ENCODE results near the gene SCUBE3. TPM values are rescaled to one million over a fixed set of nuclear protein-coding genes. Genes with fewer than 3 reads are reported as not detected.

The SCUBE3 gene
- total RNA-seq, 2 experiments from 2014 or later, result 0.02 TPM; not detected in 1

DNA sequence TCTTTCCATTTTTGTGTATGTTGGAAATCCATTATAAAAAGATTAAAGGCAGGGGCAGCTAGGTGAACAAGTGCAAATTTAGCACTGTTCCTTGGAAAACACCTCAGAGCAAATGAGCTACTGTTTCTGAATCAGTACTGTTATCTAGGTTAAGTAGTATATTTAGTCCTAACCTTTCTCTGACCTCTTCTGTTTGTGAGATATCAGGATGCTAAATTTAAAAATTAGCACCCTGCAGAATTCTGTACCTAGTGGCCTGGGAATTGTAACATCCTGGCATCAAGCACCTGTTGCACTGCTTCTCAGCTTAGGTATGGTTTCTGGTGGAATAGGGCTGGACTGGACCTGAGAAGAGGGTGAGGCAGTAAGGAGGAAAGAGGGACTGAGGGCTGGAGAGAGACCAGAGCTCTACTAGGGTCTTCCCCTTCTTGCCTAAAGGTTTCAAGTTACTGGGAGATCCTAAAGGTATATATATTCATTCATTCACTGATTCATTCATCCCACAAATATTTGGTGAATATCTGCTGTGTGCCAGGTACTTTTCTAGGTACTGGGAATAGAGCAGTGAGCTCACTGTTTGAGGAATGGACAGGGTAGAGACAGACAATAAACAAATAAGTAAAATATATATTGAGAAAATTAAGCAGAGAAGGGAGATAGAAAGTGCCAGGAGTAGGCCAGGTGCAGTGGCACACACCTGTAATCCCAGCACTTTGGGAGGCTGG lies 51.0 kb downstream of the SCUBE3 start:
- no peak for DNase-seq
- H3K4me3 Mint-ChIP-seq, result no peak overlapping the region
- no peaks in the 10 kb centered on the region for H3K9me3 Mint-ChIP-seq
- H3K4me1 Mint-ChIP-seq (ENCODE audit: low read depth), result peaks cover 55% of the 10 kb centered on the region
- no peak overlapping the region for H3K27ac Mint-ChIP-seq
- CTCF ChIA-PET, result interaction anchor here (0.6 kb wide), 1 partner anchor 109 kb away, joined by 3 read pairs; no protein-coding TSS in a partner anchor
- H3K36me3 Mint-ChIP-seq, result peaks cover 2% of the 10 kb centered on the region
- H3K27me3 Mint-ChIP-seq, result no peaks in the 10 kb centered on the region
- POLR2A ChIA-PET, result no interaction called here
- intact Hi-C loops (cut with micrococcal nuclease), result no loop called here

- Mint-ChIP-seq H3K4me1 (ENCODE audit: low read depth) (peaks cover 49% of the 10 kb centered on the region), H3K27ac (no peak overlapping the region)
Measured at GRCh38 chr6:35265523-35265922, 51.8 kb downstream of the SCUBE3 start.

DNA sequence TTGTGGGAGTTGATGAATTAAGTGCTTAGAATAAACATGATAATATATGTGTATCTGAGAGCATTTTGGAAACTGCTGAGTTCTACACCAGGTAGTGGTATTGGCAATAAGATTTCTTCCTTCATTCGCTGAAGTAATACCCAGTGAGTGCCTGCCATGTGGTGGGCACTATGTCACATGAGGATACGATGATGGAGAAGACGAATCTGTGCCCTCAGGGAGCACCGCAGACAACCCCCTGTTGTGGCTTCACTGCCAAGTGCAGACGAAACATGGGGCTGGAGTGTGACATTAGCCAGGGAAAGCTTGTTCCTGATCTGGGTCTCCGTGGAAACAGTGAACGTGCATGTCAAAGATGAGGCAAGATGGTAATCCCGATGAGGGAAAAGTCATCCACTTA lies 53.7 kb downstream of the SCUBE3 start:
- Mint-ChIP-seq H3K36me3 (peaks cover 2% of the 10 kb centered on the region), H3K4me3 (no peak overlapping the region), H3K27ac (no peak overlapping the region), H3K27me3 (no peaks in the 10 kb centered on the region), H3K9me3 (no peaks in the 10 kb centered on the region), H3K4me1 (ENCODE audit: low read depth) (peaks cover 34% of the 10 kb centered on the region)
- CTCF ChIA-PET, result interaction anchor here (1.0 kb wide), 1 partner anchor 26 kb away, joined by 4 read pairs; no protein-coding TSS in a partner anchor
- POLR2A ChIA-PET, result no interaction called here
- intact Hi-C loops (cut with micrococcal nuclease), result no loop called here
- no peak for DNase-seq

More at GRCh38 chr6:35265523-35265922, 51.8 kb downstream of the SCUBE3 start:
- POLR2A ChIA-PET, result no interaction called here
- DNase-seq, result no peak
- Mint-ChIP-seq H3K9me3 (no peaks in the 10 kb centered on the region), H3K36me3 (peaks cover 2% of the 10 kb centered on the region), H3K4me3 (no peak overlapping the region), H3K27me3 (no peaks in the 10 kb centered on the region)
- CTCF ChIA-PET, result no interaction called here
- intact Hi-C loops (cut with micrococcal nuclease), result no loop called here

GRCh38 chr6:35267897-35268296 lies 54.1 kb downstream of the SCUBE3 start:
- H3K36me3 Mint-ChIP-seq, result peaks cover 2% of the 10 kb centered on the region
- no peaks in the 10 kb centered on the region for H3K9me3 Mint-ChIP-seq
- intact Hi-C loops (cut with micrococcal nuclease), result no loop called here
- no peak overlapping the region for H3K4me3 Mint-ChIP-seq
- no peak overlapping the region for H3K27ac Mint-ChIP-seq
- ChIA-PET CTCF (interaction anchor here (1.0 kb wide), 1 partner anchor 27 kb away, joined by 4 read pairs; no protein-coding TSS in a partner anchor), POLR2A (interaction anchor here (1.5 kb wide), 1 partner anchor 8 kb away, joined by 3 read pairs; the partner anchor contains the start of gene ZNF76)
- peaks cover 29% of the 10 kb centered on the region for H3K4me1 Mint-ChIP-seq (ENCODE audit: low read depth)
- no peaks in the 10 kb centered on the region for H3K27me3 Mint-ChIP-seq
- DNase-seq, result no peak

- POLR2A ChIA-PET, result no interaction called here
- Mint-ChIP-seq H3K4me1 (ENCODE audit: low read depth) (peaks cover 7% of the 10 kb centered on the region), H3K4me3 (no peak overlapping the region), H3K36me3 (peaks cover 2% of the 10 kb centered on the region), H3K27me3 (no peaks in the 10 kb centered on the region), H3K9me3 (no peaks in the 10 kb centered on the region), H3K27ac (no peak overlapping the region)
- CTCF ChIA-PET, result interaction anchor here (0.6 kb wide), 1 partner anchor 770 kb away, joined by 3 read pairs; no protein-coding TSS in a partner anchor
- no peak for DNase-seq
- intact Hi-C loops (cut with micrococcal nuclease), result no loop called here
Measured at GRCh38 chr6:35272005-35272404, 58.2 kb downstream of the SCUBE3 start.

DNA sequence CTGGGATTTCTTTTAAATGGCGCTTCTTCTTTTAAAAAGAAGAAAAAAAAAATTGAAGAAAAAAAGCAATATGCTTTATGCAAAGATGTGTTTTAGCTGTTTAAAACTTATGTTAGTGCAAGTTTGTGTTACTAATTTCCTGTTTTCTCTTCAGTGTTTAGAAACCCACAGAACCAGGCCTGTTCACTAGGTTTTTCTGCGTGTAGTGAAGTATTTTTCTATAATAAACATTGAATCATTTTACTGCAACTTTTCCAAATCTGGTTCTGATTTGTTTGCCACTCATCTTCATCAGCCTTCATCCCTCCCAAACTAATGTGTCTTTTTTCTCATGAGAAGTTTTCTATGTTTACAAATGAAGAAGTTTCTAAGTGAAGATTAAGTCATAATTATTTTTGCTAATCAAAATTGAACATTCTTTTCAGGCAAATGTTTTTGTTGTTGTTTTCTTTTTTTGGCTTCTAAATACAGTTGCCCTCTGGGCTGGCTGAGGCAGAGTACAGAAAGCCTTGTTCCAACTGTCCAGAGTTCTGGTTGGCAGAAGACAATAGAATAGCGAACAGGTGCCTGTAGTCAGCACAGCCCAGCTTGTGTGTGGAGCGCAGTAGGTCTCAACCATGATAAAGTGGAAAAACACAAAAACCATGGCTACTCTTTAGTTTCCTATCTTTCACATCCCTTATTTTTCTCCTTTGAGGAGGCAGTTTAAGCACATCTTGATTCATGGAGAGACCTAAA lies 60.2 kb downstream of the SCUBE3 start:
- CTCF ChIA-PET, result no interaction called here

DNA sequence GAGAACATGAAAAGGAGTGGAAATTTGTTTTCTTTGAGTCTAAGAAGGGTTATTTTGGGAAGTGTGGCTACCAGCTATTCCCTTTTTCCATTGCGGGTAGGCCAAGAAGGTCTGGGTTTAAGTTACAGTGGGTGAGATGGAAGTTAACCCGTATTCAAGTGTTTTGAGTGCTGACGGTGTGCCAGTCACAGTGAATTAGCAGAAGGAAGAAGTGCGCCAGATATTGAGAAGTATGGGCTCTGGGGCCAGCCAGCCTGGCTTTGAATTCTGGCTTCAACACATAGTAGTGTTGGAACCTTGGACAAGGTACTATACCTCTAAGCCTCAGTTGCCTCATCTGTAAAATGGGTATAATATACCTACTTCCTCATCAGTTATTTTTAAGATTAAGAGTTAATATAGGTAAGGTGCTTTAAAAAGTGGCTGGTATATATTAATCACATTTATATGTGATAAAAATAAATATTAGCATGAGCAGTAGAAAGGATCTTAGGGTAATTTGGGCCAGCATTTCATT lies 62.0 kb downstream of the SCUBE3 start:
- ChIA-PET POLR2A (no interaction called here), CTCF (no interaction called here)
- Mint-ChIP-seq H3K4me3 (no peak overlapping the region), H3K27me3 (no peaks in the 10 kb centered on the region), H3K36me3 (no peaks in the 10 kb centered on the region), H3K27ac (no peak overlapping the region), H3K9me3 (no peaks in the 10 kb centered on the region), H3K4me1 (ENCODE audit: low read depth) (no peaks in the 10 kb centered on the region)
- no peak for DNase-seq
- intact Hi-C loops (cut with micrococcal nuclease), result no loop called here

More for the DNA sequence above, 60.2 kb downstream of the SCUBE3 start:
- Mint-ChIP-seq H3K4me3 (no peak overlapping the region), H3K27ac (no peak overlapping the region), H3K9me3 (no peaks in the 10 kb centered on the region), H3K36me3 (peaks cover 2% of the 10 kb centered on the region), H3K4me1 (ENCODE audit: low read depth) (peaks cover 2% of the 10 kb centered on the region), H3K27me3 (no peaks in the 10 kb centered on the region)
- POLR2A ChIA-PET, result no interaction called here
- intact Hi-C loops (cut with micrococcal nuclease), result no loop called here
- DNase-seq, result no peak

DNA sequence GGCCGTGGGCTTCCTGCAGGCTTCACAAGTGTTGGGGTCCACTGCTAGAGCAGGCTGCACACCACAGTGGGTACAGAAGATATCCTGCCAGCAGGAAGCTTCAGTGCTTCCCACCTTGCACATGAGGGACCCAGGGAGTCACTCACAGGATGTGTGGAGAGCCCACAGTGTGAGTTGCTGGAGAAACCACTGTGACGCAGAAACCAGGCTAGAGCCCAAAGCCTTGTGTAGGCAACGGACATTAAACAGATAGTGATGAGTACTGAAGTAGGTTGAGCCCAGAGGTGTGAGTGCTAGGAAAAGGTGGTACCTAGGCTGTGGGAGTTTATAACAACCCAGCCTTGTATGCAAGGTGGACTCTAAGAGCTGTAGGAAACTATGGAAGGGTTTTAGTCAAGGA lies 65.0 kb downstream of the SCUBE3 start:
- Mint-ChIP-seq H3K4me3 (no peak overlapping the region), H3K4me1 (ENCODE audit: low read depth) (no peaks in the 10 kb centered on the region), H3K27me3 (no peaks in the 10 kb centered on the region), H3K36me3 (peaks cover 14% of the 10 kb centered on the region), H3K9me3 (no peaks in the 10 kb centered on the region), H3K27ac (no peak overlapping the region)
- no peak for DNase-seq
- CTCF ChIA-PET, result interaction anchor here (1.6 kb wide), 1 partner anchor 171 kb away, joined by 4 read pairs; no protein-coding TSS in a partner anchor
- intact Hi-C loops (cut with micrococcal nuclease), result no loop called here
- POLR2A ChIA-PET, result interaction anchor here (1.1 kb wide), 1 partner anchor 11 kb away, joined by 4 read pairs; no protein-coding TSS in a partner anchor

GRCh38 chr6:35280903-35281302 lies 67.1 kb downstream of the SCUBE3 start:
- Mint-ChIP-seq H3K4me1 (ENCODE audit: low read depth) (no peaks in the 10 kb centered on the region), H3K36me3 (peaks cover 23% of the 10 kb centered on the region), H3K4me3 (no peak overlapping the region), H3K9me3 (no peaks in the 10 kb centered on the region), H3K27ac (no peak overlapping the region), H3K27me3 (no peaks in the 10 kb centered on the region)
- DNase-seq, result no peak
- intact Hi-C loops (cut with micrococcal nuclease), result no loop called here
- CTCF ChIA-PET, result no interaction called here
- POLR2A ChIA-PET, result no interaction called here

DNA sequence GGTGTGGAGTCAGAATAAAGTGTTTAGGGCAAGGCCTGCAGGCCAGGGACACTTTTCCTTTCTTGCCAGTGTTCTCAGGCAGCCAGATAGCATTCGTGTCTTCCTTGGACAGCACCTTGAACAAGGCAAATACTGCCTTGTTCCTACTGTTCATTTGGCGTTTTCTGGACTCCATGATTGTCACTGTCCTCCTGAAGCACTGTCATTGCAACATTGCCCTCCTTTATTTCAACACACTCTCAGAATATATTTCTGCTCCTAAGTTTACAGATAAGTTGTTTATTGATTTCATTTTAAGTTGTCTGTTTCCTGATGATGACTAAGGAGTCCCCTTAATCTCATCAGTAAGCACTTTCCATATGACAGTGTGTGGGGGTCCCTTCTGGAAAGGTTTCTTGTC lies 68.7 kb downstream of the SCUBE3 start:
- Mint-ChIP-seq H3K27ac (no peak overlapping the region), H3K4me1 (ENCODE audit: low read depth) (no peaks in the 10 kb centered on the region), H3K27me3 (no peaks in the 10 kb centered on the region), H3K9me3 (no peaks in the 10 kb centered on the region), H3K36me3 (peaks cover 29% of the 10 kb centered on the region), H3K4me3 (no peak overlapping the region)
- ChIA-PET CTCF (no interaction called here), POLR2A (no interaction called here)
- intact Hi-C loops (cut with micrococcal nuclease), result no loop called here
- DNase-seq, result no peak

GRCh38 chr6:35283361-35283760 lies 69.6 kb downstream of the SCUBE3 start:
- POLR2A ChIA-PET, result no interaction called here
- Mint-ChIP-seq H3K4me3 (no peak overlapping the region), H3K36me3 (peaks cover 29% of the 10 kb centered on the region), H3K27me3 (no peaks in the 10 kb centered on the region), H3K27ac (no peak overlapping the region), H3K9me3 (no peaks in the 10 kb centered on the region), H3K4me1 (ENCODE audit: low read depth) (no peaks in the 10 kb centered on the region)
- CTCF ChIA-PET, result no interaction called here
- no peak for DNase-seq
- intact Hi-C loops (cut with micrococcal nuclease), result no loop called here

GRCh38 chr6:35287671-35288396 lies 74.1 kb downstream of the SCUBE3 start:
- Mint-ChIP-seq H3K27ac (no peak overlapping the region), H3K27me3 (no peaks in the 10 kb centered on the region), H3K9me3 (no peaks in the 10 kb centered on the region), H3K4me1 (ENCODE audit: low read depth) (no peaks in the 10 kb centered on the region), H3K4me3 (no peak overlapping the region), H3K36me3 (peaks cover 32% of the 10 kb centered on the region)
- ChIA-PET CTCF (interaction anchor here (1.1 to 1.5 kb wide), 3 partner anchors 8 to 162 kb away, joined by 3 read pairs; no protein-coding TSS in a partner anchor), POLR2A (no interaction called here)
- no peak for DNase-seq
- intact Hi-C loops (cut with micrococcal nuclease), result no loop called here
